ENCODE data around the gene LAMB4. TPM values are rescaled to one million over a fixed set of nuclear protein-coding genes. Genes with fewer than 3 reads are reported as not detected.

LAMB4 gene
- polyA plus RNA-seq, 1 of the 3 experiments (the other 2 are of a cell fraction), result 0.36 TPM

GRCh38 chr7:108142180-108142579 is 12.0 kb upstream of the LAMB4 start:
- Histone ChIP-seq H3K36me3 (replicated peaks in 1 of 2; ENCODE audit: control insufficient read depth in 1 of 2, insufficient read depth in 2 of 2, low read length in 1 of 2) (no peaks in the 10 kb centered on the region), H3K27me3 (ENCODE audit: insufficient read depth) (no peaks in the 10 kb centered on the region), H4K20me1 (ENCODE audit: insufficient read depth) (no peaks in the 10 kb centered on the region), H3K79me2 (ENCODE audit: insufficient read depth) (no peaks in the 10 kb centered on the region), H3K4me2 (no peak overlapping the region), H3K9me2 (no peaks in the 10 kb centered on the region), H3F3A (replicated peaks; ENCODE audit: insufficient read depth) (peaks cover 4% of the 10 kb centered on the region), H3K4me1 (ENCODE audit: control insufficient read depth in 1 of 2, insufficient read depth in 2 of 2, low read depth in 1 of 2, low read length in 1 of 2) (peaks cover 5 to 13% of the 10 kb centered on the region in 2 experiments; a peak in 2 of 4 replicates), H3K9ac (no peak overlapping the region), H2AFZ (ENCODE audit: low read depth) (no peak overlapping the region), H3K4me3 (ENCODE audit: low read depth in 2 of 2, low read length in 1 of 2) (no peak overlapping the region), H3K9me3 (no peaks in the 10 kb centered on the region), H3K27ac (ENCODE audit: low read depth in 2 of 2, low read length in 1 of 2) (no peak overlapping the region)
- no peak for TF ChIP-seq POLR2AphosphoS5 (IDR thresholded peaks at IDR 0.05; ENCODE audit: low read depth, low read length)
- TF ChIP-seq, protein P1, sequence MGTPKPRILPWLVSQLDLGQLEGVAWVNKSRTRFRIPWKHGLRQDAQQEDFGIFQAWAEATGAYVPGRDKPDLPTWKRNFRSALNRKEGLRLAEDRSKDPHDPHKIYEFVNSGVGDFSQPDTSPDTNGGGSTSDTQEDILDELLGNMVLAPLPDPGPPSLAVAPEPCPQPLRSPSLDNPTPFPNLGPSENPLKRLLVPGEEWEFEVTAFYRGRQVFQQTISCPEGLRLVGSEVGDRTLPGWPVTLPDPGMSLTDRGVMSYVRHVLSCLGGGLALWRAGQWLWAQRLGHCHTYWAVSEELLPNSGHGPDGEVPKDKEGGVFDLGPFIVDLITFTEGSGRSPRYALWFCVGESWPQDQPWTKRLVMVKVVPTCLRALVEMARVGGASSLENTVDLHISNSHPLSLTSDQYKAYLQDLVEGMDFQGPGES (IDR thresholded peaks at IDR 0.05; ENCODE audit: low read depth, low read length), result no peak
- TF ChIP-seq RXRA (IDR thresholded peaks at IDR 0.05; ENCODE audit: borderline replicate concordance, low read depth), result no peak
- TF ChIP-seq MXI1 (IDR thresholded peaks at IDR 0.05; ENCODE audit: low read depth, low read length), result no peak
- no peak for TF ChIP-seq RFX5 (IDR thresholded peaks at IDR 0.05; ENCODE audit: low read length)
- no peak for TF ChIP-seq RAD21 (IDR thresholded peaks at IDR 0.05; ENCODE audit: low read length)
- no peak for TF ChIP-seq MAX (IDR thresholded peaks at IDR 0.05; ENCODE audit: low read depth)
- no peak for TF ChIP-seq SIN3A (IDR thresholded peaks at IDR 0.05; ENCODE audit: borderline replicate concordance, low read depth, low read length)
- no peak for TF ChIP-seq EZH2phosphoT487 (IDR thresholded peaks at IDR 0.05; ENCODE audit: borderline replicate concordance, low read depth)
- TF ChIP-seq RCOR1 (IDR thresholded peaks at IDR 0.05; ENCODE audit: low read length), result no peak
- no peak for TF ChIP-seq GATA2 (CRISPR knock-in tag; IDR thresholded peaks at IDR 0.05)
- no peak for TF ChIP-seq USF2 (IDR thresholded peaks at IDR 0.05; ENCODE audit: borderline replicate concordance, low read depth, low read length)
- no peak for TF ChIP-seq USF1 (IDR thresholded peaks at IDR 0.05; ENCODE audit: borderline replicate concordance, low read depth)
- no peak for TF ChIP-seq GABPA (IDR thresholded peaks at IDR 0.05; ENCODE audit: low read depth)
- TF ChIP-seq CTCF (IDR thresholded peaks at IDR 0.05), result no peak
- TF ChIP-seq SMC3 (IDR thresholded peaks at IDR 0.05; ENCODE audit: low read depth, low read length), result no peak
- DNase-seq, result no peak
- POLR2A ChIA-PET, result no interaction called here
- CTCF ChIA-PET, result interaction anchor here (1.2 to 1.4 kb wide), 2 partner anchors 33 to 126 kb away, joined by 3 read pairs; no protein-coding TSS in a partner anchor
- WGBS (ENCODE audit: low lambda C conversion rate), result 93% methylated on average over 4 of the region's 4 CpGs
